DMS114 treated with DMSO at 0.1 percent for 48 hours (cell line): ENCODE results near the gene ATG9B.

Source experiments
- DNase-seq: peaks from one replicate; lab custom pipeline; 2025; ENCODE audit not compliant: unreplicated experiment; lab: John Stamatoyannopoulos, UW

The ATG9B gene

DNA sequence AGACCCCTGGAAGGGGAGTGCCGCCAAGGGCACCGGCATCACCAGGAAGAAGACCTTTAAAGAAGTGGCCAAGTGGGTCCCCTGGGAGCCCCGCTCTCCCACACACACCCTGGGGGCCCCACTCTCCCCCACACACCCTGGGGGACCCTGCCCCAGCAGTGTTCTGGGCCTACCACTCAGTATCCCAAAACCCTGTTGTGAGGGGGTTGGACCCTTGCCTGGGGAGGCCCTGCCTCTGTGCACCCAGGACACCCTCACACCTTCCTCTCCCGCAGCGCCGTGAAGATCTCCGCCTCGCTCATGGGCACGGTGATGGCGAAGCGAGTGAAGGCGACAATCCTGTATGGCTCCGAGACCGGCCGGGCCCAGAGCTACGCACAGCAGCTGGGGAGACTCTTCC, 22.7 kb downstream of the ATG9B start:
- DNase-seq, result no peak

DNA sequence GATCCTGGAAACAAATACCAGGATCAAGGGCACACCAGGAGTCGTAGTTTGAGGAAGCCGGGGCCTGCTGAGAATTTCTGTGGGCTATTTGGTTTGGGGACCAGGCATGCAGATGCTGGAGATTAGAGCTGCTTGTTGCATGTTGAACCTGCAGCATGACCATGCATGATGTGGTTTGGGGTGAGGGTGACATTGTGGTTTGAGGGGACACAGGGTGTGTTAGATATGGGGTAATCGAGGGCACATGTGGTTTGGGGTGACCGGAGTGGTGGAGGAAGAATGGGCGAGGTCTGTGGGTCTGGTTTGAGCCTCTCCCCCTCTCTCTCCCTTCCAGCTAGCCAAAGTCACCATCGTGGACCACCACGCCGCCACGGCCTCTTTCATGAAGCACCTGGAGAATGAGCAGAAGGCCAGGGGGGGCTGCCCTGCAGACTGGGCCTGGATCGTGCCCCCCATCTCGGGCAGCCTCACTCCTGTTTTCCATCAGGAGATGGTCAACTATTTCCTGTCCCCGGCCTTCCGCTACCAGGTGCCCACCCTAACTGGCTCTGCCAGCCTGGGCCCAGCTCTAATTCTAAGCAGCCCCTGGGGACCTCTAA, 23.3 kb downstream of the ATG9B start:
- no peak for DNase-seq

DNA sequence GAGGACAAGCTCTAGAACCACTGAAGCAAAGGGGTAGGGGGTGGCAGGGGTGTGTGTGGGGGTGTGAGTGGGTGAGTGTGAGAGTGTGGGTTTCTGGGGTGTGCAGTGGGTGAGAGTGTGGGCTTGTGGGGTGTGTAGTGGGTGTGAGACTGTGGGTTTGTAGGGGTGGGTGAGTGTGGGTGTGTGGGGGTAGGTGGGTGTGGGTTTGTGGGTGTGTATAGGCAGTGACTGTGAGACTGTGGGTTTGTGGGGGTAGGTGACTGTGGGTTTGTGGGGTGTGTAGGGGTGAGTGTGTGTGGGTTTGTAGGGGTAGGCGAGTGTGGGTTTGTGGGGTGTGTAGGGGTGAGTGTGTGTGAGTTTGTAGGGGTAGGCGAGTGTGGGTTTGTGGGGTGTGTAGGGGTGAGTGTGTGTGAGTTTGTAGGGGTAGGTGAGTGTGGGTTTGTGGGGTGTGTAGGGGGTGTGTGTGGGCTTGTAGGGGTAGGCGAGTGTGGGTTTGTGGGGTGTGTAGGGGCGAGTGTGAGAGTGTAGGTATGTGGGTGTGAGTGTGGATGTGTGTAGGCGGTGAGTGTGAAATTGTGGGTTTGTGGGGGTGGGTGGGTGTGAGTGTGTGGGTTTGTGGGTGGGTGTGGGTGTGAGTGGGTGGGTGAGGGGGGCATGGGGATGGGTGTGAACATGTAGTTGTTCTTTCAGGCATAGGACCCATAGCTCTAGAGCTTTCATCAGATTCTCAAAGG, 24.6 kb downstream of the ATG9B start:
- DNase-seq, result no peak

DNA sequence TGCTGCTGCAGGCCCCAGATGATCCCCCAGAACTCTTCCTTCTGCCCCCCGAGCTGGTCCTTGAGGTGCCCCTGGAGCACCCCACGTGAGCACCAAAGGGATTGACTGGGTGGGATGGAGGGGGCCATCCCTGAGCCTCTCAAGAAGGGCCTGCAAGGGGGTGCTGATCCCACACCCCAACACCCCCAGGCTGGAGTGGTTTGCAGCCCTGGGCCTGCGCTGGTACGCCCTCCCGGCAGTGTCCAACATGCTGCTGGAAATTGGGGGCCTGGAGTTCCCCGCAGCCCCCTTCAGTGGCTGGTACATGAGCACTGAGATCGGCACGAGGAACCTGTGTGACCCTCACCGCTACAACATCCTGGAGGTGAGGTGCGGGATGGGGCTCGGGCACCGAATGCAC, 25.3 kb downstream of the ATG9B start:
- DNase-seq, result no peak

DNA sequence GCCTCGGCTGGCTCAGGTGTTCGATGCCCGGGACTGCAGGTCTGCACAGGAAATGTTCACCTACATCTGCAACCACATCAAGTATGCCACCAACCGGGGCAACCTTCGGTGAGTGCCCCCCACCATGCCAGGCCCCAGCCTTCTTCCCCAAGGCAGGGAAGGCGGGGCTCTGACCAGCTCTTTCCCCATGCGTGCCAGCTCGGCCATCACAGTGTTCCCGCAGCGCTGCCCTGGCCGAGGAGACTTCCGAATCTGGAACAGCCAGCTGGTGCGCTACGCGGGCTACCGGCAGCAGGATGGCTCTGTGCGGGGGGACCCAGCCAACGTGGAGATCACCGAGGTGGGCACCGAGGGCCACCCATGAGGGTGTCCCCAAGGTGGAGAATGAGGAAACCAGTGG, 26.0 kb downstream of the ATG9B start:
- DNase-seq, result no peak

DNA sequence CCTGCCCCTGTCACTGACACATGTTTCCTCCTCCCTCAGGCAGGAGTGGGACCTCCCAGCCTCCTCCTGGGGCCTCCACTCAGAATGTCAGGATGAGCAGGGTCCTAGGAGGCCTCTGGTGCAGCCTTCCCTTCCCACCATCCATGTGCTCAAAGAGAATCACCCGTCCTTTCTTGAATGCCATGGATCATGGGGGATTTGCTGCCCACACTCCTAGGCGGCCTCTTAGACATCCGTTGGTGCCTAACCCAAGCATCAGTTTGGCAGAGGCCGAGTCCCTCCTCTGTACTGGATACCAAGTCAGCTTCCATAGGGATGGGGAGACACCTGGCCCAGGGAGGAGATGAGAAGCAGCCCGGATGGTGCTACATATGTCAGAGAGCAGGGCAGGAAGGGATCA, 26.5 kb downstream of the ATG9B start:
- no peak for DNase-seq

DNA sequence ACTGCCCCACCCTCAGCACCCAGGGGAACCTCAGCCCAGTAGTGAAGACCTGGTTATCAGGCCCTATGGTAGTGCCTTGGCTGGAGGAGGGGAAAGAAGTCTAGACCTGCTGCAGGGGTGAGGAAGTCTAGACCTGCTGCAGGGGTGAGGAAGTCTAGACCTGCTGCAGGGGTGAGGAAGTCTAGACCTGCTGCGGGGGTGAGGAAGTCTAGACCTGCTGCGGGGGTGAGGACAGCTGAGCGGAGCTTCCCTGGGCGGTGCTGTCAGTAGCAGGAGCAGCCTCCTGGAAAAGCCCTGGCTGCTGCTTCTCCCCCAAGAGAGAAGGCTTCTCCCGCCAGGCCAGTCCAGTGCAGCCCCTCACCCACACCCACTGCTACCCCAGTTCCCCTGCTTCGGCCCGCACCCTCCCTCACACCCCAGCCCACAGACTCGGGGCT, 27.2 kb downstream of the ATG9B start:
- no peak for DNase-seq

DNA sequence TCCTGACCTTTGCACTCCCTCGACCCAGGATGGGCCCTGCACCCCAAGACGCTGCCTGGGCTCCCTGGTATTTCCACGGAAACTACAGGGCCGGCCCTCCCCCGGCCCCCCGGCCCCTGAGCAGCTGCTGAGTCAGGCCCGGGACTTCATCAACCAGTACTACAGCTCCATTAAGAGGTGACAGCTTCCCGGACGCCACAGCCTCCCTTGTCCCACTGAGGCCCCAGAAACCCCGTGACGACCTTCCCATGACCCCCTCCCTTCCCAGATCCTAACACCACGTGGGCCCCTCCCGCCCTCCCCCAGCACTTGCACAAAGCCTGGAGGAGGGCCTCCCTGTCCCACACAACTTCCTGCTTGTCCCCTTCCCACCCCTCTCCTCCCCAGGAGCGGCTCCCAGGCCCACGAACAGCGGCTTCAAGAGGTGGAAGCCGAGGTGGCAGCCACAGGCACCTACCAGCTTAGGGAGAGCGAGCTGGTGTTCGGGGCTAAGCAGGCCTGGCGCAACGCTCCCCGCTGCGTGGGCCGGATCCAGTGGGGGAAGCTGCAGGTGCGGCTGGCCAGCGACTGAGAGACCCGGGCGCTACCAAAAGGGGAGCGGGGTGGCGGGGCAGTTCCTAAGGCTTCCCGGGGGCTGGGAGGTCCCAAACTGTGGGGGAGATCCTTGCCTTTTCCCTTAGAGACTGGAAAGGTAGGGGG, 27.8 kb downstream of the ATG9B start:
- no peak for DNase-seq

DNA sequence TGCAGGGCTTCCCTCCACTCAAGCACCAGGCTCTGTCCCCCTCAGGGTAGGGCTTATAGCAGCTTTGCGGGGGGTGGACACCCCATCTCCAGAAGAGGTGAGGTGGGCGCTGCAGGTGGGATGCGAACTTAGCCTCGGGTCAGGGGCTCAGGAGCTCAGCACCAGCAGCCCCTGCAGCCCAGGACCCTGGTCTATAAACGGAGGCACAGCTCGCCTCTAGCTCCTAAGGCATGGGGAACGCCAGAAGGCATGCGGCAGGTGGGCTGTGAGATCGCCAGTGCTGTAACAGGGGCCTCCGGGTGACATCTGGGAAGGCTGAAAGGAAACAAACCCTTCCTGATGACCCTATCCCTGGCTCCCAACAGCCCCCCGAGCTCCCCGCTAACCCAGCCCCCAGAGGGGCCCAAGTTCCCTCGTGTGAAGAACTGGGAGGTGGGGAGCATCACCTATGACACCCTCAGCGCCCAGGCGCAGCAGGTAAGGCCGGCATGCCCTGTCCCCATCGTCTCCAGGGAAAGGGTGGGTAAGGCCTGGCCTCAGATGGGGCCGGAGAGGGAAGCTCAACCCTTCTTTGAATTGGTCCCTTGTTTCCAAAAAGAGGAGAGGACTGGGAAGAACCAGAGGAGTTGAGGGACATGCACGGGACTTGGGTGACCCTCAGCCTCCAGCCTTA, 29.3 kb downstream of the ATG9B start:
- no peak for DNase-seq

DNA sequence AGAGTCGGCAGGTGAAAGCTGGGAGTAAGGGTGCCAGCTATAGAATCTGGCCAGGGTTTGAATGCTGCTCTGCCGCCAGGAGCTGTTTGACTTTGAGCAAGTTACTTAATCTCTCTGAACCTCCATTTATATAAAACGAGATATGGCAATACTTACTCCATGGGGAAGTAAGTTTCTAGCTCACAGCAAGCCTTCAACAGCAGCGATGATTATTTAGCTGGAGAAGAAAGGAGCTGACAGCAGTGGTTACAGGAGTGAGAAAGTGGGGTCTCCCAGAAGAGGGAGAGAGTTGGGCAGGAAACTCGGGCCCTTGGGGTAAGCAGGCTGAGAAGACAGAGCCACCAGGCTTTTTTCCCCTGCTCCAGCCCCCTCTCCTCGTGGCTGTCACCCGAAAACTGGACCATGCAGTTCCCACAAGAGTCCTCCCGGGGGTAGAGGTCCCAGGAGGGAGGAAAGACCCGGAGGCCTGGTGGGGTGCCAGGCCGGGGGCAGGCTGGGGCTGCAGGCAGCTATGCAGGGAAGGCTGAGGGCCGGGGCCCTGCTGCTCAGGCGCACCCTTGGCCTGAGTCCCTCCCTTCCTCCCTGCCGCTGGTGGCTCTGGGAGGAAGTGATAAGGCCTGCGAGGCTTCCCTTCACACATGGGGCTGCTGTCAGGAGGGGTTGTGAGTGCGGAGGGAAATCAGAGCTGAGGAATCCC, 30.0 kb downstream of the ATG9B start:
- DNase-seq, result no peak

DNA sequence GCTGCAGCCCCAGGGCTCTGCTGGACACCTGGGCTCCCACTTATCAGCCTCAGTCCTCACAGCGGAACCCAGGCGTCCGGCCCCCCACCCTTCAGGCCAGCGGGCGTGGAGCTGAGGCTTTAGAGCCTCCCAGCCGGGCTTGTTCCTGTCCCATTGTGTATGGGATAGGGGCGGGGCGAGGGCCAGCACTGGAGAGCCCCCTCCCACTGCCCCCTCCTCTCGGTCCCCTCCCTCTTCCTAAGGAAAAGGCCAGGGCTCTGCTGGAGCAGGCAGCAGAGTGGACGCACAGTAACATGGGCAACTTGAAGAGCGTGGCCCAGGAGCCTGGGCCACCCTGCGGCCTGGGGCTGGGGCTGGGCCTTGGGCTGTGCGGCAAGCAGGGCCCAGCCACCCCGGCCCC, 30.8 kb downstream of the ATG9B start:
- DNase-seq, result no peak

DNA sequence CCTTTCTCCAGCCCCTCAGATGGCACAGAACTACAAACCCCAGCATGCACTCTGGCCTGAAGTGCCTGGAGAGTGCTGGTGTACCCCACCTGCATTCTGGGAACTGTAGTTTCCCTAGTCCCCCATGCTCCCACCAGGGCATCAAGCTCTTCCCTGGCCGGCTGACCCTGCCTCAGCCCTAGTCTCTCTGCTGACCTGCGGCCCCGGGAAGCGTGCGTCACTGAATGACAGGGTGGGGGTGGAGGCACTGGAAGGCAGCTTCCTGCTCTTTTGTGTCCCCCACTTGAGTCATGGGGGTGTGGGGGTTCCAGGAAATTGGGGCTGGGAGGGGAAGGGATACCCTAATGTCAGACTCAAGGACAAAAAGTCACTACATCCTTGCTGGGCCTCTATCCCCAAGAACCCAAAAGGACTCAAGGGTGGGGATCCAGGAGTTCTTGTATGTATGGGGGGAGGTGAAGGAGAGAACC, 31.4 kb downstream of the ATG9B start:
- peak; percentile 29 for DNase-seq

DNA sequence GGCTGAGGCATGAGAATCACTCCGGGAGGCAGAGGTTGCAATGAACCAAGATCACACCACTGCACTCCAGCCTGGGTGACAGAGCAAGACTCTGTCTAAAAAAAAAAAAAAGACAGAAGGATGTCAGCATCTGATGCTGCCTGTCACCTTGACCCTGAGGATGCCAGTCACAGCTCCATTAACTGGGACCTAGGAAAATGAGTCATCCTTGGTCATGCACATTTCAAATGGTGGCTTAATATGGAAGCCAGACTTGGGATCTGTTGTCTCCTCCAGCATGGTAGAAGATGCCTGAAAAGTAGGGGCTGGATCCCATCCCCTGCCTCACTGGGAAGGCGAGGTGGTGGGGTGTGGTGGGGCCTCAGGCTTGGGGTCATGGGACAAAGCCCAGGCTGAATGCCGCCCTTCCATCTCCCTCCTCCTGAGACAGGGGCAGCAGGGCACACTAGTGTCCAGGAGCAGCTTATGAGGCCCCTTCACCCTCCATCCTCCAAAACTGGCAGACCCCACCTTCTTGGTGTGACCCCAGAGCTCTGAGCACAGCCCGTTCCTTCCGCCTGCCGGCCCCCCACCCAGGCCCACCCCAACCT, 32.1 kb downstream of the ATG9B start:
- DNase-seq, result no peak

DNA sequence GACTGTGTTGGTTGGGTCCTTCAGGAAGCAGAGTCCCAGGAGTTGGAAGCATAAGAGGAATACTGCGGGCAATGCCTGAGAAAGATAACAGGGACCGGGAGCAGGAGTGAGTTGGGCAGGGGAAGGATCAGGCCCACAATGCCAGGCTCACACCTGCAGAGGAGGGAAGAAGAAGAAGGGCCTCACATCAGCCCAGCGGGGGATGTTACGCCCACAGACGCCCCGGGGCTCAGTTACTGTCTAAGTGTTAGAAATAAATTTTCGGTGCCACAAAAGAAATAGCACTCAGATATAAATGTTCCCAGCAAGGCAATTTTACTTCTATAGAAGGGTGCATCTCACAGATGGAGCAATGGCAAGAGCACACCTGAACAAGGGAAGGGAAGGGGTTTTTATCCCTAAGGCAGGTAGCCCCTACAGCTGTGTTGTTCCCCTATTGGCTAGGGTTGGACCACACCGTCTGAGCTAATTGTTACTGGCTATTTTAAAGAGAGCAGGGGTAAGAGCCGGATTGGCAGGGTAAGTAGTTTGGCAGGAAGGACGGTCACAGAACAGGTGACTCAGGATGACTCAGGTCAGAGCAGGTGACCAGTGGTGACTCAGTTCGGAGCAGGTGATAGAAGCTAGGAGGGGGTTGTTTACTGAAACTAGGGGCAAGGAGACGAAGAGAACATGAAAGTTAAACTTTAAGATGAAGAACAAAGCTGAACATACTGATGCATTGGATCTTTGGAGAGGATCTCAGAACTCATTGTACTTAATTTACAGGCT, 33.7 kb downstream of the ATG9B start, which contains the start of gene NOS3:
Gene NOS3, plus strand, starts transcription at position 602 of the 771 bp plus-strand sequence. CDS start 2,787 bp downstream, outside the sequence.
- no peak for DNase-seq

DNA sequence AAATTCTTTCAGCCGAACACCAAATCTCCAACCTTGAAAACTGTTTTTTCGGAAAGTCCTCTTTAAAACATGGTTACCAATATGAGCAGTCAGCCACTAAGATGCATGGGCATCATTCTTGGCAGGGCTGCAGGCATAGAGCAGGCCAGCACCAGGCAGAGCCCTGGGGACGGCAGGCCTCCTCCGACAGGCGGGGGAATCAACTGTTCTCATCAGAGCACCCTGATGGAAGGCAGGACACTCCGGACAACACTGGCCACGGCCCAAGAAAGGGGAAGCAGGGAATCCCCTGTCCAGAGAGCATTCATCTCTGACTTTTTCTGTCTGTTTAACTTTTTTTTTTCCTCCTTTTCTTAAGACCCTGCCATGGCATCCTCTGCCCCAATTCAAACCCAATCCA, 34.8 kb downstream of the ATG9B start:
- no peak for DNase-seq

DNA sequence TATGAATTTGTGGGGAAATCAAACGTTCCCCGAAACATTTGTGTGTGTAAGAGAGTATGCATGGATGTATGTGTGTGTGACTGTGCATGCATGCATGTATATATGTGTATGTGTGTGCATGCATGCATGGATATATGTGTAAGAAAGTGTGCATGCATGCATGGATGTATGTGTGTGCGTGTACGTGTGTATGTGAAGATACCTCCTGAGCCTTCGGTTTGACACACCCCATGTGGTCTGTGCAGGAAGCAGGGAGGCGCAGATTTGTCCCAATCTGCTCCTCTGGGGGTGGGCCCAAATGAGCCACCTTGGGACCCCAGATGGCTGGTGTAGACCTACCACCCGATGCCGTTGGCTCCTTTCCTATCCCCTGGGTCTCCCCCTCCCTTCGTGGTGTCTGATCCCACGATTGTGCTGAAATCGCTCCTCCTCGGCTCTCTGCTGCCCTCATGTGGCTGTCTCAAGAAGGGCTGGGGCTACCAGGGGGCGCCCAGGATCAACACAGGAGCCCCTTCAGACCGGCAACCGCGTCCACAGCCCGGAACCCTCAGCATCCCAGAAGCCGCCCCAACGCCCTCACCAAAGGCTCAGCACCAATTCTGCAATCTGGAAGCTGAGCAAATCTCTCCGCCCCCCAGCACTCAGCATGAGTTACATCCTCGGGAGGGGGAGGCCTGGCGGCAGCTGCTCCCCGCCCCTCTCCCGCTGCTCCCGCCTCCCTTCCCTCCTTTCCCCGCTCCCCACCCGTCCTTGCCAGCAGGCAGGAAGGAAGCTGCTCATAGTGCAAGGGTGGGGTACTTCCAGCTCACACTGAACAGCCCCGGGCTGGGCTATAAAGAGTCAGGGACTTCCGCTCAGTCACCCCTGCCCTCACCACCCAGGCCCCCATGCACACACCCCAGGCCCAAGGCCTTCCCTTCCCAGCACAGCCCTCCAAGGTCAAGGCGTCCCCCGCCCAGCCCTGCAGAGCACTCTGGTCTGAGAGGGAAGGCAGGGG, 35.8 kb downstream of the ATG9B start:
- peak; percentile 25 for DNase-seq

DNA sequence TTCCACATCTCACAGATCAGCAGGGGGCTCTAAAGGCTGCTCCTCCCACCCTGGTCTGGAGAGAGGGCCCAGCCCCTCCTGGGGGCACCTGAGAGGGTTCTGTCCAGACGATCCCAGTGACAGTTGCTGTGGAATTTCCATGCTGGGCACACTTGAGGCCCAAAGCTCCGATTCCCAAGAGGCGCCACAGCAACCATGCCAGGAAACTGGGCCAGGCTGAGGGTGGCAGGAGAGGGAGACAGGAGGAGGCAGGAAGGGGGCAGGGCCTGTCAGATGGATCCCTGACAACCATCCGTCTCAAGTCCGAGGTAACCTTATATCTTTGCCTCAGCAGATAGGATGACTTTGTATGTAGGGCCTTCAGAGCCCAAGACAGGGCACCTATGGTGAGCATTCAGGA, 37.7 kb downstream of the ATG9B start:
- DNase-seq, result no peak

DNA sequence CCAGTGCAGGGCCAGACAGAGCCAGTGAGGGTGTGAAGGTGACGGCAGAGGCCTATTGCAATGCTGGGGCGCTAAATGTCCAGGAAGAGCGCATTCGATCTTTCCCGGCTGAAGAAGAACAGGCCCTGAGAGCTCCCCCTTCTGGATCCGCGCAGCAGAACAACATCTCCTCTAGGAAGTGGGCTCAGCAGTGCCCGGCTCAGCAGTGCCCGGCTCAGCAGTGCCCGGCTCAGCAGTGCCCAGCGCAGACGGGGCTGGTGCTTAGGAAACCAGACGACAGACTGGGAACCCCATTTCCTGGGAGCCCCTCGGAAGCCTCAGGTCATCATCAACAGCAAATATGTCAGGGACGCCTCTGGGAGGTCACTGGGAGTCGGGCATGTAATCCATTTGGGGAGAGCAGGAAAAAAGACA, 38.2 kb downstream of the ATG9B start:
- DNase-seq, result peak; percentile 28
